ENCODE results near the gene DDTL. TPM values are rescaled to one million over a fixed set of nuclear protein-coding genes. Genes with fewer than 3 reads are reported as not detected.

DDTL gene
- total and polyA plus RNA-seq, 8 donors, result 2.7 to 53.6 (median 4.5) TPM; not detected in 2

- Histone ChIP-seq H3K4me3 (no peak within 1 kb of the TSS), H3K9me3 (no peaks in the 10 kb centered on the region), H3K27ac (peak within 1 kb of the TSS in 2 of 5 donors; percentile 27 to 36), H3K4me1 (peaks cover 11 to 30% (median 15%) of the 10 kb centered on the region in 4 donors), H3K36me3 (no peaks in the 10 kb centered on the region), H3K27me3 (no peaks in the 10 kb centered on the region)
- TF ChIP-seq POLR2A (IDR thresholded peaks at IDR 0.05) (no peak), EP300 (IDR thresholded peaks at IDR 0.05) (no peak)
- 60 to 73% (median 70%) methylated on average over 6 of the region's 6 CpGs for WGBS, 5 donors
- DNase-seq, result peak; percentile 18 to 32
- intact Hi-C loops (cut with DNase I; ENCODE audit: low total_unique reads), result loop anchor here (5.0 kb wide), 1 partner anchor 68 kb away; no protein-coding TSS in a partner anchor
These were observed 38.5 kb downstream of the DDTL start, which contains the start of gene GSTT4 for GRCh38 chr22:24005201-24005600. GSTT4 (minus strand) TSS chr22:24005453; CDS start chr22:24005356, 97 bp downstream.

- H3K9me3 ChIP-seq, result no peaks in the 10 kb centered on the region
- H3K4me3 ChIP-seq, result no peak overlapping the region
- H3K27me3 ChIP-seq, result no peaks in the 10 kb centered on the region
- peaks cover 13 to 36% (median 17%) of the 10 kb centered on the region in 4 donors for H3K4me1 ChIP-seq
- WGBS, 5 donors, result 63 to 91% (median 84%) methylated on average over 10 of the region's 10 CpGs
- no peaks in the 10 kb centered on the region for H3K36me3 ChIP-seq
- TF ChIP-seq POLR2AphosphoS5 (IDR thresholded peaks at IDR 0.05) (no peak), CTCF (IDR thresholded peaks at IDR 0.05) (no peak), POLR2A (IDR thresholded peaks at IDR 0.05) (no peak), EP300 (IDR thresholded peaks at IDR 0.05) (no peak)
- DNase-seq, result no peak
- intact Hi-C loops (cut with DNase I; ENCODE audit: low total_unique reads), result loop anchor here (5.0 kb wide), 1 partner anchor 69 kb away; no protein-coding TSS in a partner anchor
- H3K27ac ChIP-seq, result no peak overlapping the region
These were observed 39.7 kb downstream of the DDTL start for GRCh38 chr22:24006207-24006913.

GRCh38 chr22:24006914-24007214 lies 40.2 kb downstream of the DDTL start:
- no peak overlapping the region for H3K4me3 ChIP-seq
- H3K27me3 ChIP-seq, result no peaks in the 10 kb centered on the region
- intact Hi-C loops (cut with DNase I; ENCODE audit: low total_unique reads), result loop anchor here (5.0 kb wide), 1 partner anchor 70 kb away; no protein-coding TSS in a partner anchor
- DNase-seq, result no peak
- H3K4me1 ChIP-seq, result peaks cover 13 to 40% (median 21%) of the 10 kb centered on the region in 4 donors
- H3K9me3 ChIP-seq, result no peaks in the 10 kb centered on the region
- no peak overlapping the region for H3K27ac ChIP-seq
- no peaks in the 10 kb centered on the region for H3K36me3 ChIP-seq
- WGBS, 5 donors, result 86 to 95% (median 93%) methylated on average over 6 of the region's 6 CpGs
- TF ChIP-seq CTCF (IDR thresholded peaks at IDR 0.05) (no peak), EP300 (IDR thresholded peaks at IDR 0.05) (no peak)

GRCh38 chr22:24007253-24008021 lies 40.7 kb downstream of the DDTL start:
- Histone ChIP-seq H3K27ac (no peak overlapping the region), H3K9me3 (no peaks in the 10 kb centered on the region), H3K4me1 (peaks cover 13 to 46% (median 27%) of the 10 kb centered on the region in 4 donors), H3K36me3 (no peaks in the 10 kb centered on the region), H3K4me3 (no peak overlapping the region), H3K27me3 (no peaks in the 10 kb centered on the region)
- TF ChIP-seq CTCF (IDR thresholded peaks at IDR 0.05) (no peak), POLR2AphosphoS5 (IDR thresholded peaks at IDR 0.05) (no peak), EP300 (IDR thresholded peaks at IDR 0.05) (no peak), POLR2A (IDR thresholded peaks at IDR 0.05) (no peak)
- 63 to 79% (median 75%) methylated on average over 8 of the region's 8 CpGs for WGBS, 5 donors
- intact Hi-C loops (cut with DNase I; ENCODE audit: low total_unique reads), result loop anchor here (5.0 kb wide), 1 partner anchor 70 kb away; no protein-coding TSS in a partner anchor
- no peak for DNase-seq
